HepG2 (cell line): ENCODE data around the gene SLIRP. TPM values are rescaled to one million over a fixed set of nuclear protein-coding genes. Genes with fewer than 3 reads are reported as not detected.
A peak's percentile ranks its signal among the peaks of the same experiment; 100 is the strongest.

Experiments used
- ATAC-seq: fragments of 200-7000 bp; cut with Tn5 transposase; 3 replicates; pipeline ENCODE4 v1.9.1; 2020; ENCODE audit warnings: mild to moderate bottlenecking, moderate library complexity
- BruUV-seq: library from RNA; stranded (reverse); fragments of 400-500 nt; replicated peaks from 2 replicates; lab custom pipeline; 2021; lab: Mats Ljungman, UMichigan
- CTCF ChIA-PET: fragments of 300-600 bp; formaldehyde crosslinking; extraction: SDS; loops from one replicate; lab custom pipeline; 2021; ENCODE audit warnings: low total read pairs, inconsistent platforms, low intra/inter-chr PET ratio; lab: Yijun Ruan, JAX
- POLR2A ChIA-PET: fragments of 350-600 bp; sonication (Branson Sonifier 250); formaldehyde crosslinking; loops from one replicate; lab custom pipeline; 2020; ENCODE audit warnings: antibody characterized with exemption, inconsistent platforms; lab: Yijun Ruan, JAX
- DNase-seq: peaks from one replicate; pipeline ENCODE4 v3.0.0-alpha.2; 2015; ENCODE audit warnings: low spot score
- FAIRE-seq: peaks from 3 replicates; lab custom pipeline; 2011; peaks lifted over from hg19 to GRCh38; lab: Jason Lieb, UNC
- H2AFZ ChIP-seq: one replicate; pipeline ENCODE4 v1.6.1; 2011; ENCODE audit warnings: low read length, inconsistent platforms
- H3K27ac ChIP-seq: fragments of 300-600 bp; 3 replicates; pipeline ENCODE4 v1.8.0; 2011; ENCODE audit warnings: mixed run types, mild to moderate bottlenecking, mixed read lengths, low read length, inconsistent platforms; ENCODE audit not compliant: insufficient read depth; ENCODE audit errors: extremely low read length
- H3K27me3 ChIP-seq, 2 experiments: fragments of 200-600 bp in 1 of 2; 2 replicates in 1 of 2; 3 replicates in 1 of 2; pipeline versions ENCODE4 v1.6.0 to v1.8.0; 2011; ENCODE audit warnings: low read length in 2 of 2, mild to moderate bottlenecking in 2 of 2, moderate library complexity in 2 of 2, inconsistent platforms in 1 of 2; ENCODE audit not compliant: insufficient read depth in 2 of 2, control insufficient read depth in 1 of 2
- H3K36me3 ChIP-seq, 2 experiments: fragments of 200-600 bp in 1 of 2; replicated peaks in 1 of 2; 2 replicates in 1 of 2; 3 replicates in 1 of 2; pipeline versions ENCODE4 v1.5.1 to v1.8.0; 2011; ENCODE audit warnings: low read length in 2 of 2, inconsistent platforms in 1 of 2; ENCODE audit not compliant: insufficient read depth in 2 of 2, control insufficient read depth in 1 of 2
- H3K4me1 ChIP-seq: 2 replicates; pipeline ENCODE4 v1.5.1; 2012; ENCODE audit warnings: low read length, inconsistent platforms; ENCODE audit not compliant: insufficient read depth
- H3K4me2 ChIP-seq: 2 replicates; pipeline ENCODE4 v1.6.0; 2011; ENCODE audit warnings: low read depth, low read length, inconsistent platforms
- H3K4me3 ChIP-seq, 3 experiments: fragments of 200-600 bp in 1 of 3; sonication (generic), shearing (Covaris generic) in 1 of 3; replicated peaks in 1 of 3; 2 replicates each; pipeline ENCODE4 v1.5.1; 2011 to 2016; ENCODE audit warnings: low read length in 3 of 3, inconsistent platforms in 2 of 3, low read depth in 2 of 3, mild to moderate bottlenecking in 2 of 3, control low read depth in 1 of 3, mixed read lengths in 1 of 3; ENCODE audit not compliant: insufficient read depth in 1 of 3
- H3K79me2 ChIP-seq: one replicate; pipeline ENCODE4 v1.6.1; 2011; ENCODE audit warnings: low read length, inconsistent platforms; ENCODE audit not compliant: insufficient read depth
- H3K9ac ChIP-seq: 2 replicates; pipeline ENCODE4 v1.6.0; 2011; ENCODE audit warnings: mild to moderate bottlenecking, low read depth, low read length, inconsistent platforms; ENCODE audit not compliant: insufficient read depth
- H3K9me3 ChIP-seq: 2 replicates; pipeline ENCODE4 v1.5.1; 2012; ENCODE audit warnings: mild to moderate bottlenecking, low read length
- H4K20me1 ChIP-seq: 2 replicates; pipeline ENCODE4 v1.6.0; 2011; ENCODE audit warnings: inconsistent platforms, mild to moderate bottlenecking, low read length, moderate library complexity; ENCODE audit not compliant: insufficient read depth
- BCL3 ChIP-seq: sonication (generic); formaldehyde crosslinking; IDR thresholded peaks from 2 replicates; pipeline ENCODE4 v1.5.1; 2020; ENCODE audit warnings: mild to moderate bottlenecking, missing genetic modification reagents, moderate library complexity
- HES4 ChIP-seq: sonication (generic); formaldehyde crosslinking; IDR thresholded peaks from 2 replicates; pipeline ENCODE4 v1.9.0; 2021; ENCODE audit warnings: mild to moderate bottlenecking, missing genetic modification reagents, borderline replicate concordance
- HNF4A ChIP-seq: sonication (generic); formaldehyde crosslinking; IDR thresholded peaks from 2 replicates; pipeline ENCODE4 v1.4.0; 2020; ENCODE audit warnings: missing genetic modification reagents
- MTERF4 ChIP-seq: sonication (generic); formaldehyde crosslinking; IDR thresholded peaks from 2 replicates; pipeline ENCODE4 v1.8.0; 2023; ENCODE audit warnings: mild to moderate bottlenecking, missing genetic modification reagents
- MTF1 ChIP-seq: sonication (generic); formaldehyde crosslinking; IDR thresholded peaks from 2 replicates; pipeline ENCODE4 v1.5.0; 2020; ENCODE audit warnings: missing genetic modification reagents
- POLR2G ChIP-seq: fragments of 200-400 bp; formaldehyde crosslinking; IDR thresholded peaks from 2 replicates; pipeline ENCODE4 v1.6.1; 2018; ENCODE audit warnings: mild to moderate bottlenecking, low read depth, low read length, moderate library complexity
- RBAK ChIP-seq: sonication (generic); formaldehyde crosslinking; IDR thresholded peaks from 2 replicates; pipeline ENCODE4 v1.5.1; 2020; ENCODE audit warnings: mild to moderate bottlenecking, missing genetic modification reagents
- RFXANK ChIP-seq: IDR thresholded peaks from 2 replicates; pipeline ENCODE4 v1.6.1; 2016
- SMARCE1 ChIP-seq: fragments of 450-650 bp; IDR thresholded peaks from 2 replicates; pipeline ENCODE4 v1.6.1; 2017; ENCODE audit warnings: borderline replicate concordance
- SMC3 ChIP-seq: IDR thresholded peaks from 2 replicates; pipeline ENCODE4 v1.6.1; 2011; ENCODE audit warnings: low read length, improper control_type of control experiment
- STAG1 ChIP-seq: sonication (generic); formaldehyde crosslinking; IDR thresholded peaks from 2 replicates; pipeline ENCODE4 v1.4.0; 2020; ENCODE audit warnings: missing genetic modification reagents
- ZFP36L1 ChIP-seq: sonication (generic); formaldehyde crosslinking; IDR thresholded peaks from 2 replicates; pipeline ENCODE4 v1.8.0; 2022; ENCODE audit warnings: mild to moderate bottlenecking, missing genetic modification reagents, moderate library complexity
- ZNF282 ChIP-seq: fragments of 450-650 bp; IDR thresholded peaks from 2 replicates; pipeline ENCODE4 v1.6.1; 2018; ENCODE audit not compliant: partially characterized antibody
- ZNF792 ChIP-seq: IDR thresholded peaks from 2 replicates; pipeline ENCODE4 v1.6.1; 2016
- WGBS: methylation state at CpG from one replicate; pipeline ENCODE4 v1.1.6; 2017; ENCODE audit warnings: low lambda C conversion rate; 5-methylcytosine and 5-hydroxymethylcytosine counted together
- in situ Hi-C: cut with HindIII; loops from 2 replicates; pipeline ENCODE4 v1.10.0; 2017; ENCODE audit warnings: low pct_unique_long_range_greater_than_20kb; ENCODE audit not compliant: extremely low pct_ligation_motif_present
- intact Hi-C: fragments of 100-400 bp; cut with micrococcal nuclease; formaldehyde crosslinking; loops from one replicate; pipeline ENCODE4 v1.10.0; 2022; ENCODE audit not compliant: unreplicated experiment
- polyA plus RNA-seq, 8 experiments: library from polyadenylated mRNA; depleted of rRNA in 3 of 8; stranded (reverse) in 7 of 8; unstranded in 1 of 8; fragments of >200 nt; fragmentation: Illumina TruSeq in 4 of 8; extraction: Trizol in 4 of 8; gene quantifications; 2 replicates each; pipeline versions ENCODE4 v1.2.1 to v1.2.3, GENCODE V29; 2011 to 2016; ENCODE audit warnings: low read depth in 4 of 8, missing spikeins in 1 of 8, mixed read lengths in 1 of 8; ENCODE audit not compliant: insufficient read depth in 1 of 8
- total RNA-seq, 5 experiments: library from RNA; depleted of rRNA; stranded (reverse); fragments of >200 nt; fragmentation: Illumina TruSeq; extraction: Trizol; gene quantifications; 2 replicates each; pipeline ENCODE4 v1.2.3, GENCODE V29; 2016; ENCODE audit warnings: low read depth in 1 of 5
- TF ChIP-seq, protein P1 (sequence below): sonication (generic); formaldehyde crosslinking; IDR thresholded peaks from 2 replicates; pipeline ENCODE4 v1.5.0; 2020; ENCODE audit warnings: mild to moderate bottlenecking, missing genetic modification reagents, moderate library complexity
- TF ChIP-seq, protein P2 (sequence below): sonication (generic); formaldehyde crosslinking; IDR thresholded peaks from 2 replicates; pipeline ENCODE4 v1.5.1; 2020; ENCODE audit warnings: missing genetic modification reagents, mild to moderate bottlenecking, borderline replicate concordance

SLIRP gene
- total and polyA plus RNA-seq, 2 of the 13 experiments (the other 11 are each of a cell fraction or from before 2014, with no cell fraction given): 281 to 548 TPM

DNA sequence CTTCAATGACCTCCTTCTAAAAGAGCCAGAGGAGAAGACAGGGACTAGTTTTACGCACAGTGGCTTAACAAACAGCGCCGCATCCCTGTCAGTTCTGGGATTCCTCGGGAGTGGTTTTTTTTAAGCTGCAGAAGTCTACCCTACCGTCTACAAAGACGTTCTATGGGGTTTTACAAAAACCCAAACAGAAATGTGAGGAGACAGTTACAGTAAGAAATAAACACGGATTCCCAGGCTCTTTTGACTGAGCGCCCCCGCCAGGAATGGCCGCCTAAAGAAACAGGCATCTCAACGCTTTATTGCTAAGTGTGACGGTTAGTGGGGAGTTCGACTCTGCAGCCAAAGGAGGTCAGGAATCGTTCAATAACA lies 564 bp upstream of the SLIRP start:
- FAIRE-seq: peak; percentile 21
- TSS peak; percentile 75 for BruUV-seq
- Histone ChIP-seq H3K27me3 (no peaks in the 10 kb centered on the region; a peak in 1 of 5 replicates), H3K27ac (peak overlapping the region; percentile 69), H3K4me1 (peaks cover 28% of the 10 kb centered on the region), H3K9ac (peak overlapping the region; percentile 87), H3K36me3 (peaks cover 13 to 32% of the 10 kb centered on the region in 2 experiments; a peak in 4 of 5 replicates), H4K20me1 (peaks cover 18% of the 10 kb centered on the region; the same call in 1 of the 2 replicates), H3K79me2 (peaks cover 66% of the 10 kb centered on the region), H3K4me2 (peak overlapping the region; percentile 86), H2AFZ (peak overlapping the region; percentile 7), H3K4me3 (peak overlapping the region; percentile 92 to 97 (median 92)), H3K9me3 (no peaks in the 10 kb centered on the region)
- in situ Hi-C loops (loop anchor here (5.0 kb wide), 1 partner anchor 50 kb away; no protein-coding TSS in a partner anchor), intact Hi-C loops (loop anchor here (1.0 kb wide), 1 partner anchor 52 kb away; no protein-coding TSS in a partner anchor)
- TF ChIP-seq SMC3 (peak; percentile 16; the same call in 1 of the 2 replicates), ZFP36L1 (CRISPR knock-in tag) (no peak), SMARCE1 (no peak), HNF4A (no peak), ZNF282 (no peak), BCL3 (no peak), HES4 (CRISPR knock-in tag) (peak; percentile 34; the same call in 1 of the 2 replicates), STAG1 (CRISPR knock-in tag) (peak; percentile 11; the same call in 1 of the 2 replicates), RBAK (CRISPR knock-in tag) (0 out of 2 replicates have a peak, but pooled peaks have one; percentile 49), ZNF792 (CRISPR knock-in tag) (0 out of 2 replicates have a peak, but pooled peaks have one; percentile 4), POLR2G (no peak), MTERF4 (CRISPR knock-in tag) (0 out of 2 replicates have a peak, but pooled peaks have one; percentile 40), RFXANK (0 out of 2 replicates have a peak, but pooled peaks have one; percentile 11), MTF1 (CRISPR knock-in tag) (no peak)
- TF ChIP-seq, protein P1, sequence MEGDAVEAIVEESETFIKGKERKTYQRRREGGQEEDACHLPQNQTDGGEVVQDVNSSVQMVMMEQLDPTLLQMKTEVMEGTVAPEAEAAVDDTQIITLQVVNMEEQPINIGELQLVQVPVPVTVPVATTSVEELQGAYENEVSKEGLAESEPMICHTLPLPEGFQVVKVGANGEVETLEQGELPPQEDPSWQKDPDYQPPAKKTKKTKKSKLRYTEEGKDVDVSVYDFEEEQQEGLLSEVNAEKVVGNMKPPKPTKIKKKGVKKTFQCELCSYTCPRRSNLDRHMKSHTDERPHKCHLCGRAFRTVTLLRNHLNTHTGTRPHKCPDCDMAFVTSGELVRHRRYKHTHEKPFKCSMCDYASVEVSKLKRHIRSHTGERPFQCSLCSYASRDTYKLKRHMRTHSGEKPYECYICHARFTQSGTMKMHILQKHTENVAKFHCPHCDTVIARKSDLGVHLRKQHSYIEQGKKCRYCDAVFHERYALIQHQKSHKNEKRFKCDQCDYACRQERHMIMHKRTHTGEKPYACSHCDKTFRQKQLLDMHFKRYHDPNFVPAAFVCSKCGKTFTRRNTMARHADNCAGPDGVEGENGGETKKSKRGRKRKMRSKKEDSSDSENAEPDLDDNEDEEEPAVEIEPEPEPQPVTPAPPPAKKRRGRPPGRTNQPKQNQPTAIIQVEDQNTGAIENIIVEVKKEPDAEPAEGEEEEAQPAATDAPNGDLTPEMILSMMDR (CRISPR knock-in tag): peak; percentile 55
- TF ChIP-seq, protein P2, sequence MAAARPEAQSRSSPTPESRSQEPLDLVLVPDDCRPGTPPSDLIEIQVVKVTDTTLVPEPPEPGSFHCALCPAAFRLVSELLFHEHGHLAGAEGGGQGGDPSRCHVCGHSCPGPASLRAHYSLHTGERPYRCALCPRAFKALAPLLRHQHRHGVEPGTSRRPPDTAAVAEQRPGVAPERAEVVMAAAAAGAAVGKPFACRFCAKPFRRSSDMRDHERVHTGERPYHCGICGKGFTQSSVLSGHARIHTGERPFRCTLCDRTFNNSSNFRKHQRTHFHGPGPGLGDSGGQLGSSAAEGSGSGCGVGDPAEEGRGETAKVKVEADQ (CRISPR knock-in tag): no peak
- WGBS: under 1% methylated on average over 13 of the region's 14 CpGs
- DNase-seq: peak; percentile 14
- ATAC-seq: peak; percentile 50
- CTCF ChIA-PET: interaction anchor here (1.2 kb wide), 1 partner anchor 52 kb away, joined by 4 read pairs; no protein-coding TSS in a partner anchor
- POLR2A ChIA-PET: no interaction called here
